ENCODE measurements around the gene SPDYE8. TPM values are rescaled to one million over a fixed set of nuclear protein-coding genes. Genes with fewer than 3 reads are reported as not detected.
"Not testable (repeated sequence)": the region's sequence is repeated elsewhere in the genome, so short reads cannot be mapped to it uniquely, and the experiment has no call there.

Gene SPDYE8
- total RNA-seq, 2 experiments from 2014 or later, result not detected

DNA sequence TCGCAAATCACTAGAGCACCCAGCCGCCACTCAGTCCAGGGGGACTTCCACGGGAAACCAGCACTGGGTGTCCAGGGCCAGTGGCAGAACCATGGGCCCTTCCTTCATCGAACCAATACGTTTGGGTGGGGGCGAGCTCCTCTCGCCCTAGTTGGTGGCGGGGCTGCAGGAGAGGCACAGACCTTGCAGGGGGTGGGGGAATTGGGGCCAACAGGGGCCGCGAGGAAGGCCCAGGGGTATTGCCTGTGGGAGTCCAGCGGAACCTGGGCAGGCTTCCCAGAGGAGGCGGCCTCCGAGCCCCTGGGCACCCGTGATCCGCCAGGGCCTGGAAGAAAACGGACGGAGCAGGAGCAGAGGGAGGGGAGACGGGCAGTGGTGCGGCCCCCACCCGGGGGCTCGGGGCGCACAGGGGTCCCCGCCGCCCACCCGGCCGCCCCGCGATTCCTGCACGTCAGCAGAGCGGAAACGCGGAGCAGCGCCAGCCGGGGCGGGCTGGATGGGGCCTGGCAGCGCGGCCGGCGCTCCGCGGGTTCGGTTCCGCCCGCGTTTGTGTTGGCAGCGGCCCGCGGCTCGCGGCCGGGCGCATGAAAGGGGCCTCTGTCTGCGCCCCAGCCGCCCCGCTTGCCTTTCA lies 53.8 kb downstream of the SPDYE8 start:
- H3K27me3 Mint-ChIP-seq (ENCODE audit: low read depth); H3K4me1 Mint-ChIP-seq (ENCODE audit: low read depth); ATAC-seq; H3K27ac Mint-ChIP-seq; H3K9me3 Mint-ChIP-seq (ENCODE audit: insufficient read depth); CTCF ChIA-PET; H3K36me3 Mint-ChIP-seq (ENCODE audit: low read depth); H3K4me3 Mint-ChIP-seq; POLR2A ChIA-PET: not testable (repeated sequence)
- DNase-seq, result peak; percentile 18

- H3K36me3 Mint-ChIP-seq (ENCODE audit: low read depth); POLR2A ChIA-PET; H3K4me3 Mint-ChIP-seq; CTCF ChIA-PET; DNase-seq; H3K9me3 Mint-ChIP-seq (ENCODE audit: insufficient read depth); H3K27me3 Mint-ChIP-seq (ENCODE audit: low read depth); H3K4me1 Mint-ChIP-seq (ENCODE audit: low read depth); ATAC-seq; H3K27ac Mint-ChIP-seq: not testable (repeated sequence)
These were observed 54.8 kb downstream of the SPDYE8 start for GRCh38 chr7:72974781-72975180.

DNA sequence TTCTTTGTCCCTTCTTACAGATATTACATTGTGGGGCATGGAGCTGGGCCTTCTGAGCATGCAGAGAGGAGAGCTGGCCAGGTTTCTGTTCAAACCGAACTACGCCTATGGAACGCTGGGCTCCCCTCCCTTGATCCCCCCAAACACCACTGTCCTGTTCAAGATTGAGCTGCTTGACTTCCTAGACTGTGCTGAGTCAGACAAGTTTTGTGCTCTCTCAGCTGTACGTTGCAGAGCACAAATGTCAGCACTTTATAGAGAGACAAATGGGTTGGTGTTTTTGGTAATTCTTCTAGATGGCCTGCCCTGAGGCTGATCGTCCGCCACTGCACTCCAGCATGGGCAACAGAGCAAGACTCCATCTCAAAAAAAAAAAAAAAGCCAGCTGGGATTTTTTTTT lies 58.1 kb downstream of the SPDYE8 start:
- H3K27ac Mint-ChIP-seq; DNase-seq; ATAC-seq; H3K4me1 Mint-ChIP-seq (ENCODE audit: low read depth); H3K4me3 Mint-ChIP-seq; H3K27me3 Mint-ChIP-seq (ENCODE audit: low read depth); POLR2A ChIA-PET; CTCF ChIA-PET; H3K9me3 Mint-ChIP-seq (ENCODE audit: insufficient read depth); H3K36me3 Mint-ChIP-seq (ENCODE audit: low read depth): not testable (repeated sequence)

Other genes with a start within 250 kb of the SPDYE8 start
- gene TYW1B, start 201.6 kb downstream of the SPDYE8 start, total RNA-seq, result 1 to 10 TPM; 2.7 to 3.2 TPM
- gene POM121, start 104.7 kb downstream of the SPDYE8 start, total RNA-seq, result 10 to 100 TPM; 58.4 to 63.4 TPM
- gene TRIM74, start 60.3 kb downstream of the SPDYE8 start, total RNA-seq, result 1 to 10 TPM; 1.4 to 1.7 TPM
- gene SPDYE11, start 28.1 kb upstream of the SPDYE8 start, total RNA-seq, result not detected
- not detected for gene SPDYE9, start 56.3 kb upstream of the SPDYE8 start, total RNA-seq